T-helper 1 cell treated with Interleukin-12 subunit alpha and Interleukin-12 subunit beta and Interleukin-4 antibody, amounts not matched to agents 30 ng/mL and 1 ng/mL, for 36 hours (primary cell): ENCODE measurements around the gene RADIL. TPM values are rescaled to one million over a fixed set of nuclear protein-coding genes. Genes with fewer than 3 reads are reported as not detected.
"Not testable (repeated sequence)": the region's sequence is repeated elsewhere in the genome, so short reads cannot be mapped to it uniquely, and the experiment has no call there.

ENCODE experiments used
- intact Hi-C: fragments of 100-400 bp; cut with micrococcal nuclease; formaldehyde crosslinking; loops from one replicate; pipeline ENCODE4 v1.15.1; 2024
- total RNA-seq: library from RNA; stranded (reverse); gene quantifications from 2 replicates; pipeline ENCODE4 v1.2.3, GENCODE V29; 2022

RADIL gene
- total RNA-seq, 1 donor from 2014 or later: 0.15 TPM

GRCh38 chr7:4809666-4810065 lies 73.8 kb downstream of the RADIL start:
- intact Hi-C loops: no loop called here

GRCh38 chr7:4809091-4809591 lies 74.4 kb downstream of the RADIL start:
- intact Hi-C loops: no loop called here

GRCh38 chr7:4808565-4808964 lies 75.0 kb downstream of the RADIL start:
- intact Hi-C loops: no loop called here

GRCh38 chr7:4808026-4808425 lies 75.5 kb downstream of the RADIL start:
- intact Hi-C loops: no loop called here

GRCh38 chr7:4807598-4808016 lies 75.9 kb downstream of the RADIL start:
- intact Hi-C loops: no loop called here

- intact Hi-C loops: no loop called here
These were observed 76.4 kb downstream of the RADIL start for GRCh38 chr7:4806983-4807597.

GRCh38 chr7:4805984-4806300 lies 77.6 kb downstream of the RADIL start:
- intact Hi-C loops: no loop called here

GRCh38 chr7:4805110-4805983 lies 78.2 kb downstream of the RADIL start:
- intact Hi-C loops: no loop called here

GRCh38 chr7:4803397-4804241 lies 79.9 kb downstream of the RADIL start:
- intact Hi-C loops: no loop called here

GRCh38 chr7:4802577-4802976 lies 80.9 kb downstream of the RADIL start:
- intact Hi-C loops: not testable (repeated sequence)

- intact Hi-C loops: no loop called here
These were observed 81.7 kb downstream of the RADIL start for GRCh38 chr7:4801839-4802231.

- intact Hi-C loops: no loop called here
These were observed 82.3 kb downstream of the RADIL start for GRCh38 chr7:4800926-4801838.

- intact Hi-C loops: no loop called here
These were observed 83.0 kb downstream of the RADIL start for GRCh38 chr7:4800487-4800886.

GRCh38 chr7:4799508-4800268 lies 83.8 kb downstream of the RADIL start:
- intact Hi-C loops: loop anchor here (5.0 kb wide), 1 partner anchor 173 kb away; no protein-coding TSS in a partner anchor

- intact Hi-C loops: loop anchor here (1.0 to 5.0 kb wide), 4 partner anchors 85 to 291 kb away; partner anchors contain the start of gene RADIL
These were observed 84.7 kb downstream of the RADIL start for GRCh38 chr7:4798706-4799235.

- intact Hi-C loops: loop anchor here (1.0 to 5.0 kb wide), 4 partner anchors 85 to 291 kb away; partner anchors contain the start of gene RADIL
These were observed 85.4 kb downstream of the RADIL start for GRCh38 chr7:4797858-4798705.

- intact Hi-C loops: loop anchor here (5.0 kb wide), 1 partner anchor 176 kb away; no protein-coding TSS in a partner anchor
These were observed 87.1 kb downstream of the RADIL start for GRCh38 chr7:4796453-4796852.

- intact Hi-C loops: loop anchor here (5.0 kb wide), 1 partner anchor 178 kb away; no protein-coding TSS in a partner anchor
These were observed 88.7 kb downstream of the RADIL start for GRCh38 chr7:4794591-4795350.
